GM12801 (cell line): Measurements from ENCODE around the gene FOXI1.

Experiments
- CTCF ChIP-seq: IDR thresholded peaks from one replicate; pipeline ENCODE4 v1.5.1; 2011; ENCODE audit warnings: control low read depth; ENCODE audit not compliant: insufficient read length; ENCODE audit errors: extremely low read depth

Gene FOXI1

GRCh38 chr5:170114271-170114670 lies 8.6 kb downstream of the FOXI1 start:
- TF ChIP-seq CTCF = no peak

- TF ChIP-seq CTCF = no peak
These were observed 10.2 kb downstream of the FOXI1 start for GRCh38 chr5:170115925-170116324.

GRCh38 chr5:170117736-170118135 lies 12.0 kb downstream of the FOXI1 start:
- no peak for TF ChIP-seq CTCF

- no peak for TF ChIP-seq CTCF
These were observed 14.9 kb downstream of the FOXI1 start for GRCh38 chr5:170120576-170120975.

GRCh38 chr5:170121321-170121720 lies 15.6 kb downstream of the FOXI1 start:
- TF ChIP-seq CTCF = no peak

GRCh38 chr5:170126061-170126460 lies 20.4 kb downstream of the FOXI1 start:
- TF ChIP-seq CTCF = no peak

- TF ChIP-seq CTCF = no peak
These were observed 20.9 kb downstream of the FOXI1 start for GRCh38 chr5:170126626-170127025.

DNA sequence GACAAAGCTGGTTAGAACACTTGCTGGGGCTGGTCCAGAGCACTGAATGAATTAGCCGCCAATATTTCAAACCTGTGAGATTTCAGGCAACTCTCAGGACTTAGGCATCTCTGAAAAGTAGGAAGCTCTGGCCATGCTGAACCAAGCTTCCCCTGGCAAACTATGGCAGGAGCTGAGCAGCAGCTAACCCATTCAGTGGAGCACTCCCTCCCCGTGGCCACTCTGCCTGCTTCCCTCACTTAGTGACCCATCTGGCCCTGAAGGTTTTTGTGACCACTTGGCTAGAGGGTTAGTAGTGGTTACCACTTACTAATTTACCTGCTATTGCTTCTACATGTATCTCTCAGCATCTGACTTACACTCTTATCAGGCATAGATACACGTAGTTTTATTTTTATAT lies 25.5 kb downstream of the FOXI1 start:
- TF ChIP-seq CTCF = no peak
